ENCODE data around the gene RAB10. TPM values are rescaled to one million over a fixed set of nuclear protein-coding genes. Genes with fewer than 3 reads are reported as not detected.

RAB10 gene
- total and polyA plus RNA-seq, 2 experiments from 2014 or later, result 86.7 to 151 TPM

- Histone ChIP-seq H3K36me3 (ENCODE audit: low read depth) (no peaks in the 10 kb centered on the region), H3K4me3 (no peak overlapping the region), H3K9ac (no peak overlapping the region), H3K27ac (no peak overlapping the region), H3K4me1 (ENCODE audit: insufficient read depth) (peaks cover 34% of the 10 kb centered on the region), H3K4me2 (ENCODE audit: unreplicated experiment) (no peak overlapping the region), H3K27me3 (replicated peaks; ENCODE audit: insufficient read depth) (no peaks in the 10 kb centered on the region), H2AFZ (no peak overlapping the region), H3F3A (ENCODE audit: insufficient read depth) (peaks cover 21% of the 10 kb centered on the region), H3K9me2 (ENCODE audit: insufficient read depth) (no peaks in the 10 kb centered on the region), H3K9me3 (ENCODE audit: low read depth) (no peaks in the 10 kb centered on the region), H4K20me1 (ENCODE audit: insufficient read depth) (no peaks in the 10 kb centered on the region), H3K79me2 (ENCODE audit: insufficient read depth) (no peaks in the 10 kb centered on the region)
- TF ChIP-seq EZH2 (IDR thresholded peaks at IDR 0.05; ENCODE audit: insufficient read depth, poor library complexity, severe bottlenecking) (no peak), EZH2phosphoT487 (IDR thresholded peaks at IDR 0.05; ENCODE audit: insufficient read depth, low read depth) (no peak)
- WGBS, 2 experiments (ENCODE audit: low coverage in 1 of 2, low lambda C conversion rate in 2 of 2, missing lambda C conversion rate in 2 of 2), result 59 to 64% methylated on average over 5 of the region's 5 CpGs
- peak; percentile 72 for DNase-seq
- in situ Hi-C loops (cut with MboI), result no loop called here
Measured at GRCh38 chr2:26000561-26001082, 33.3 kb upstream of the RAB10 start.

GRCh38 chr2:26001743-26002351 is 32.0 kb upstream of the RAB10 start:
- no peak overlapping the region for H3K27ac ChIP-seq
- peaks cover 12% of the 10 kb centered on the region for H3F3A ChIP-seq (ENCODE audit: insufficient read depth)
- no peak overlapping the region for H3K9ac ChIP-seq
- no peak overlapping the region for H3K4me2 ChIP-seq (ENCODE audit: unreplicated experiment)
- no peaks in the 10 kb centered on the region for H3K9me3 ChIP-seq (ENCODE audit: low read depth)
- in situ Hi-C loops (cut with MboI), result no loop called here
- 11 to 12% methylated on average over 4 of the region's 4 CpGs for WGBS, 2 experiments (ENCODE audit: low coverage in 1 of 2, low lambda C conversion rate in 2 of 2, missing lambda C conversion rate in 2 of 2)
- H4K20me1 ChIP-seq (ENCODE audit: insufficient read depth), result no peaks in the 10 kb centered on the region
- peak overlapping the region; percentile 23; the same call in 1 of the 2 replicates for H2AFZ ChIP-seq
- DNase-seq, result peak; percentile 72
- H3K4me1 ChIP-seq (ENCODE audit: insufficient read depth), result peaks cover 34% of the 10 kb centered on the region
- H3K79me2 ChIP-seq (ENCODE audit: insufficient read depth), result no peaks in the 10 kb centered on the region
- H3K4me3 ChIP-seq, result no peak overlapping the region
- TF ChIP-seq EZH2phosphoT487 (IDR thresholded peaks at IDR 0.05; ENCODE audit: insufficient read depth, low read depth) (no peak), EZH2 (IDR thresholded peaks at IDR 0.05; ENCODE audit: insufficient read depth, poor library complexity, severe bottlenecking) (no peak)
- H3K36me3 ChIP-seq (ENCODE audit: low read depth), result no peaks in the 10 kb centered on the region
- no peaks in the 10 kb centered on the region for H3K27me3 ChIP-seq (replicated peaks; ENCODE audit: insufficient read depth)
- no peaks in the 10 kb centered on the region for H3K9me2 ChIP-seq (ENCODE audit: insufficient read depth)

DNA sequence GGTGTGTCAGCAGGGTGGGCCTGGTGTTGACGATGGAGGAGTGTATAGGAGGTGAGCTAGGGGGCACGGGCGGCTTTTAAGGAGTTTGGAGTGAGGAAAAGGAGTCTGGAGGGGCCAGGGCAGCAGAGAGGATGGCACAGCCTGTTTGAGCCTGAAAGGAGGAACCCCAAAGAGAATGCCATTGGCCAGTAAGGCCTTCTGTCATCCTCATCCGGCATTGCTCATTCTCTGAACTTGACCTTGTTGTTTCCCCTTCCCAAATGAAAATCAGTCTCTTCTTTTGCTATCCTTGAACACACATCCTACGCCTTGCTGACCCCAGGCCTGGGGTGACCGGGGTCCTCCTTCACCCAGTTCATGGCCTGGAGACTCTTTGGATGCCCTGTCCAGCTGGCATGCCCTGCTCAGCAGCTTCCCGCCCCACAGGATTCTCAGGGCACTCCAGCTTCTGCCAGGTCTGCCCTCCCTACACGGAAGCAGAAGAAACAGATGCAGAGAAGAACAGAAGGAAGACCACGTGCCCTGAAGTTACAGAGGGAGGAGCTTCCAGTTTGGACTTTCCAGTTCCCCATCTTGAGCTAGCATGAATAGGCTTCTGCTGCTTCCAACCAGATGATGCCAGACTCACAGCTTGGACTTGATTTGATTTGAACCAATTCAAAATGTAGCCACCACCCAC is 31.1 kb upstream of the RAB10 start:
- H3K9me3 ChIP-seq (ENCODE audit: low read depth), result no peaks in the 10 kb centered on the region
- H2AFZ ChIP-seq, result no peak overlapping the region
- H3K36me3 ChIP-seq (ENCODE audit: low read depth), result no peaks in the 10 kb centered on the region
- no peak for TF ChIP-seq EZH2phosphoT487 (IDR thresholded peaks at IDR 0.05; ENCODE audit: insufficient read depth, low read depth)
- TF ChIP-seq EZH2 (IDR thresholded peaks at IDR 0.05; ENCODE audit: insufficient read depth, poor library complexity, severe bottlenecking), result no peak
- no peaks in the 10 kb centered on the region for H4K20me1 ChIP-seq (ENCODE audit: insufficient read depth)
- no peaks in the 10 kb centered on the region for H3K27me3 ChIP-seq (replicated peaks; ENCODE audit: insufficient read depth)
- in situ Hi-C loops (cut with MboI), result no loop called here
- 77 to 78% methylated on average over 9 of the region's 9 CpGs for WGBS, 2 experiments (ENCODE audit: low coverage in 1 of 2, low lambda C conversion rate in 2 of 2, missing lambda C conversion rate in 2 of 2)
- H3K9me2 ChIP-seq (ENCODE audit: insufficient read depth), result no peaks in the 10 kb centered on the region
- H3K4me3 ChIP-seq, result no peak overlapping the region
- no peak overlapping the region for H3K9ac ChIP-seq
- no peak overlapping the region for H3K27ac ChIP-seq
- no peak for DNase-seq
- no peaks in the 10 kb centered on the region for H3K79me2 ChIP-seq (ENCODE audit: insufficient read depth)
- H3K4me1 ChIP-seq (ENCODE audit: insufficient read depth), result peaks cover 31% of the 10 kb centered on the region
- H3F3A ChIP-seq (ENCODE audit: insufficient read depth), result peaks cover 7% of the 10 kb centered on the region; the same call in 1 of the 2 replicates
- no peak overlapping the region for H3K4me2 ChIP-seq (ENCODE audit: unreplicated experiment)

- Histone ChIP-seq H3K27ac (peak overlapping the region; percentile 87), H3K4me2 (ENCODE audit: unreplicated experiment) (no peak overlapping the region), H2AFZ (no peak overlapping the region), H3K27me3 (replicated peaks; ENCODE audit: insufficient read depth) (no peaks in the 10 kb centered on the region), H3K9me3 (ENCODE audit: low read depth) (no peaks in the 10 kb centered on the region), H4K20me1 (ENCODE audit: insufficient read depth) (no peaks in the 10 kb centered on the region), H3K4me1 (ENCODE audit: insufficient read depth) (peaks cover 24% of the 10 kb centered on the region), H3F3A (ENCODE audit: insufficient read depth) (peaks cover 15% of the 10 kb centered on the region), H3K79me2 (ENCODE audit: insufficient read depth) (no peaks in the 10 kb centered on the region), H3K9me2 (ENCODE audit: insufficient read depth) (no peaks in the 10 kb centered on the region), H3K36me3 (ENCODE audit: low read depth) (no peaks in the 10 kb centered on the region), H3K9ac (0 out of 2 replicates have a peak overlapping the region, but pooled peaks have one; percentile 58), H3K4me3 (no peak overlapping the region)
- no peak for DNase-seq
- no peak for TF ChIP-seq EZH2 (IDR thresholded peaks at IDR 0.05; ENCODE audit: insufficient read depth, poor library complexity, severe bottlenecking)
- no peak for TF ChIP-seq EZH2phosphoT487 (IDR thresholded peaks at IDR 0.05; ENCODE audit: insufficient read depth, low read depth)
- in situ Hi-C loops (cut with MboI), result no loop called here
- WGBS, 2 experiments (ENCODE audit: low coverage in 1 of 2, low lambda C conversion rate in 2 of 2, missing lambda C conversion rate in 2 of 2), result 89 to 100% methylated on average over 1 of the region's 1 CpG
Measured at GRCh38 chr2:26008095-26008494, 25.8 kb upstream of the RAB10 start.
